Activated CD8-positive, alpha-beta T cell treated with anti-CD3 and anti-CD28 coated beads for 36 hours (primary cell): ENCODE data around the gene KLF11. TPM values are rescaled to one million over a fixed set of nuclear protein-coding genes. Genes with fewer than 3 reads are reported as not detected.
"Not testable (repeated sequence)": the region's sequence is repeated elsewhere in the genome, so short reads cannot be mapped to it uniquely, and the experiment has no call there.

Source experiments
- ATAC-seq: fragments of 200-7000 bp; cut with Tn5 transposase; one replicate; pipeline ENCODE4 v1.10.0; 2021; ENCODE audit warnings: mild to moderate bottlenecking, moderate library complexity
- CTCF ChIA-PET: fragments of 350-600 bp; sonication (Branson Sonifier 250); formaldehyde crosslinking; loops from one replicate; lab custom pipeline; 2021; ENCODE audit warnings: antibody characterized with exemption; lab: Charles Lee
- POLR2A ChIA-PET: fragments of 350-600 bp; sonication (Branson Sonifier 250); formaldehyde crosslinking; loops from one replicate; lab custom pipeline; 2021; ENCODE audit warnings: antibody characterized with exemption; lab: Charles Lee
- DNase-seq: peaks from one replicate; pipeline ENCODE4 v3.0.0-alpha.2; 2020
- H3K27ac Mint-ChIP-seq: one replicate; pipeline ENCODE4 v1.8.0; 2021; ENCODE audit warnings: mild to moderate bottlenecking, mixed read lengths
- H3K27me3 Mint-ChIP-seq: one replicate; pipeline ENCODE4 v1.8.0; 2021; ENCODE audit warnings: mixed read lengths
- H3K36me3 Mint-ChIP-seq: one replicate; pipeline ENCODE4 v1.8.0; 2021; ENCODE audit warnings: low read depth, mixed read lengths
- H3K4me1 Mint-ChIP-seq: one replicate; pipeline ENCODE4 v1.8.0; 2021; ENCODE audit warnings: low read depth, mixed read lengths
- H3K4me3 Mint-ChIP-seq: one replicate; pipeline ENCODE4 v1.8.0; 2021; ENCODE audit warnings: mild to moderate bottlenecking, moderate library complexity, mixed read lengths
- H3K9me3 Mint-ChIP-seq: one replicate; pipeline ENCODE4 v1.8.0; 2021; ENCODE audit warnings: mixed read lengths
- CTCF ChIP-seq: fragments of 200-600 bp; IDR thresholded peaks from one replicate; pipeline ENCODE4 v1.8.0; 2022; ENCODE audit warnings: antibody characterized with exemption, mild to moderate bottlenecking
- intact Hi-C: fragments of 100-400 bp; cut with micrococcal nuclease; formaldehyde crosslinking; loops from one replicate; pipeline ENCODE4 v1.10.0; 2022
- total RNA-seq, 2 experiments: library from RNA; stranded (reverse); gene quantifications; one replicate each; pipeline ENCODE4 v1.2.3, GENCODE V29; 2021

Gene KLF11
- total RNA-seq, 2 experiments from 2014 or later, result 2.9 to 3.5 TPM

GRCh38 chr2:10008809-10009176 lies 34.6 kb upstream of the KLF11 start:
- no peaks in the 10 kb centered on the region for H3K36me3 Mint-ChIP-seq
- no peak for TF ChIP-seq CTCF
- H3K4me1 Mint-ChIP-seq, result no peaks in the 10 kb centered on the region
- POLR2A ChIA-PET, result no interaction called here
- no peaks in the 10 kb centered on the region for H3K9me3 Mint-ChIP-seq
- intact Hi-C loops, result no loop called here
- H3K27ac Mint-ChIP-seq, result no peak overlapping the region
- CTCF ChIA-PET, result interaction anchor here (1.2 kb wide), 2 partner anchors 24 to 40 kb away, joined by 4 to 6 read pairs; no protein-coding TSS in a partner anchor
- DNase-seq (no peak), ATAC-seq (no peak)
- H3K4me3 Mint-ChIP-seq, result no peak overlapping the region
- peaks cover 9% of the 10 kb centered on the region for H3K27me3 Mint-ChIP-seq

GRCh38 chr2:10009271-10009810 lies 34.0 kb upstream of the KLF11 start:
- H3K36me3 Mint-ChIP-seq, result no peaks in the 10 kb centered on the region
- no peak for DNase-seq
- ATAC-seq, result no peak
- intact Hi-C loops, result no loop called here
- H3K9me3 Mint-ChIP-seq, result no peaks in the 10 kb centered on the region
- H3K27me3 Mint-ChIP-seq, result peaks cover 9% of the 10 kb centered on the region
- H3K4me1 Mint-ChIP-seq, result no peaks in the 10 kb centered on the region
- CTCF ChIA-PET, result interaction anchor here (1.2 kb wide), 2 partner anchors 25 to 40 kb away, joined by 4 to 6 read pairs; no protein-coding TSS in a partner anchor
- TF ChIP-seq CTCF, result no peak
- H3K27ac Mint-ChIP-seq, result no peak overlapping the region
- POLR2A ChIA-PET, result no interaction called here
- no peak overlapping the region for H3K4me3 Mint-ChIP-seq

GRCh38 chr2:10009811-10010781 lies 33.3 kb upstream of the KLF11 start:
- Mint-ChIP-seq H3K9me3 (no peaks in the 10 kb centered on the region), H3K36me3 (no peaks in the 10 kb centered on the region), H3K4me1 (no peaks in the 10 kb centered on the region), H3K4me3 (no peak overlapping the region), H3K27ac (no peak overlapping the region), H3K27me3 (peaks cover 9% of the 10 kb centered on the region)
- intact Hi-C loops, result no loop called here
- ATAC-seq (no peak), DNase-seq (no peak)
- POLR2A ChIA-PET, result no interaction called here
- no peak for TF ChIP-seq CTCF
- CTCF ChIA-PET, result no interaction called here

GRCh38 chr2:10010861-10011605 lies 32.3 kb upstream of the KLF11 start:
- CTCF ChIA-PET, POLR2A ChIA-PET: not testable (repeated sequence)

GRCh38 chr2:10011606-10012325 lies 31.6 kb upstream of the KLF11 start:
- CTCF ChIA-PET, ATAC-seq, intact Hi-C loops: not testable (repeated sequence)

More at GRCh38 chr2:10010861-10011605, 32.3 kb upstream of the KLF11 start:
- DNase-seq, H3K4me1 Mint-ChIP-seq, intact Hi-C loops, H3K9me3 Mint-ChIP-seq, H3K27me3 Mint-ChIP-seq, ATAC-seq, H3K36me3 Mint-ChIP-seq, H3K4me3 Mint-ChIP-seq, H3K27ac Mint-ChIP-seq: not testable (repeated sequence)

GRCh38 chr2:10012366-10012962 lies 30.9 kb upstream of the KLF11 start:
- H3K9me3 Mint-ChIP-seq, intact Hi-C loops, H3K27me3 Mint-ChIP-seq, H3K4me1 Mint-ChIP-seq, ATAC-seq, H3K36me3 Mint-ChIP-seq, H3K27ac Mint-ChIP-seq, POLR2A ChIA-PET, DNase-seq, H3K4me3 Mint-ChIP-seq, CTCF ChIA-PET: not testable (repeated sequence)

More at GRCh38 chr2:10011606-10012325, 31.6 kb upstream of the KLF11 start:
- H3K9me3 Mint-ChIP-seq, H3K4me3 Mint-ChIP-seq, H3K4me1 Mint-ChIP-seq, H3K27ac Mint-ChIP-seq, POLR2A ChIA-PET, H3K27me3 Mint-ChIP-seq, H3K36me3 Mint-ChIP-seq, DNase-seq: not testable (repeated sequence)
